ENCODE results near the gene GPAM. TPM values are rescaled to one million over a fixed set of nuclear protein-coding genes. Genes with fewer than 3 reads are reported as not detected.
"Not testable (repeated sequence)": the region's sequence is repeated elsewhere in the genome, so short reads cannot be mapped to it uniquely, and the experiment has no call there.

GPAM gene
- total and polyA plus RNA-seq, 2 experiments from 2014 or later, result 4.9 to 12.5 TPM

DNA sequence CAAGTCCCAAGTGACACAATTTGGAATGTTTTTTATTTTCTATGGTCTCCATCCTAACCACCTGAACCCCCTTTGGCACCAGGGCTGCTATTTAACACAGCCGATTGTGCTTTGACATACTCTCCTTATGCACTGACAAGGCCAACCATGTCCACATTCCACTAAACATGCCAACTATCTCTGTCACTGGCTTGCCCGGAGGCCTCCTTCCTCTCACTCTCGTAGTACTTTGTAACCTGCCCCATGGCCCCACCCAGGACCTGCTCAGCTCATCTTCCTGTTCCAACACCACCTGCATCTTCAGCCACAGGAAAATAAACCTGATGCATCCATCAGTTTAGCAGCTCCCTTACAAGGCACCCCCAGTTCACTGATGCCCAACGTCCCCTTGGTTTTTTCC, 63.1 kb downstream of the GPAM start:
- TF ChIP-seq EZH2 (IDR thresholded peaks at IDR 0.05; ENCODE audit: insufficient read depth, poor library complexity, severe bottlenecking) (no peak), EZH2phosphoT487 (IDR thresholded peaks at IDR 0.05; ENCODE audit: insufficient read depth, low read depth) (no peak)
- H3F3A ChIP-seq (ENCODE audit: insufficient read depth), result no peaks in the 10 kb centered on the region
- no peaks in the 10 kb centered on the region for H4K20me1 ChIP-seq (ENCODE audit: insufficient read depth)
- no peak overlapping the region for H3K9ac ChIP-seq
- no peak overlapping the region for H3K4me3 ChIP-seq
- H3K9me3 ChIP-seq (ENCODE audit: low read depth), result no peaks in the 10 kb centered on the region
- H3K4me1 ChIP-seq (ENCODE audit: insufficient read depth), result no peaks in the 10 kb centered on the region
- in situ Hi-C loops (cut with MboI), result no loop called here
- WGBS, 2 experiments (ENCODE audit: low coverage in 1 of 2, low lambda C conversion rate in 2 of 2, missing lambda C conversion rate in 2 of 2), result 66 to 67% methylated on average over 4 of the region's 4 CpGs
- H3K9me2 ChIP-seq (ENCODE audit: insufficient read depth), result no peaks in the 10 kb centered on the region
- no peaks in the 10 kb centered on the region for H3K79me2 ChIP-seq (ENCODE audit: insufficient read depth)
- no peak overlapping the region for H3K27ac ChIP-seq
- H3K36me3 ChIP-seq (ENCODE audit: low read depth), result no peaks in the 10 kb centered on the region
- peaks cover 6% of the 10 kb centered on the region; the same call in 1 of the 2 replicates for H3K27me3 ChIP-seq (replicated peaks; ENCODE audit: insufficient read depth)
- H3K4me2 ChIP-seq (ENCODE audit: unreplicated experiment), result no peak overlapping the region
- DNase-seq, result no peak
- H2AFZ ChIP-seq, result no peak overlapping the region

DNA sequence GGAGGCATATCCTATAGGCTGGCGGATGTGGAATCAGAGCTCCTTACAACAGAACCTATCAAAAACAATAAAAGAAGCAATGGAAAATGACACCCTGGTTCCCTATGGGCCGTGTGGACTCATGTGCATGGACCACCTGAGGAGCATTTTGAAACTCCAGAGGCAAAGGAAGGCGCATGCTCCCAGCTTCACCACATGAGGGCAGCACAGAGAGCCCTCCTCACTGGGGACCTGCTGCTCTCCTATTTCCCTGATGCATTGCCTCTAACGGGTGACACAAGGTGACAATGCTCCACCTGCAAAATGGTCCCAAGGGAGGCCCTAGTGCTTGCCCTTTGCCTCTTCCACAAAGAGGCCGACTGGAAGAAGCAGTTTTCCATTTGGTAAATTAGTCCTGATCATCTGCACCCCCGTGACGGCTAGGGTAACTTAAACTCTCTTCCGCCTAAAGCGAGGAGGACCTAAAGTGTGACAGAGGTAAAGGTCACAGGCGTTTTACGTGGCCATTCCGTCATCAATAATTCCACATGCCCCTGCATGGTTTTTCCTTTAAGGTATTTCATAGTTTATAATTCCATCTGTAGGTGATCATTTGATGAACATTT, 67.7 kb downstream of the GPAM start:
- no peak overlapping the region for H3K9ac ChIP-seq
- no peaks in the 10 kb centered on the region for H4K20me1 ChIP-seq (ENCODE audit: insufficient read depth)
- H3K36me3 ChIP-seq (ENCODE audit: low read depth), result no peaks in the 10 kb centered on the region
- TF ChIP-seq EZH2phosphoT487 (IDR thresholded peaks at IDR 0.05; ENCODE audit: insufficient read depth, low read depth), result no peak
- no peak for TF ChIP-seq EZH2 (IDR thresholded peaks at IDR 0.05; ENCODE audit: insufficient read depth, poor library complexity, severe bottlenecking)
- no peaks in the 10 kb centered on the region for H3K4me1 ChIP-seq (ENCODE audit: insufficient read depth)
- H3F3A ChIP-seq (ENCODE audit: insufficient read depth), result no peaks in the 10 kb centered on the region
- H3K79me2 ChIP-seq (ENCODE audit: insufficient read depth), result no peaks in the 10 kb centered on the region
- 42 to 46% methylated on average over 12 of the region's 12 CpGs for WGBS, 2 experiments (ENCODE audit: low coverage in 1 of 2, low lambda C conversion rate in 2 of 2, missing lambda C conversion rate in 2 of 2)
- peak; percentile 64 for DNase-seq
- no peaks in the 10 kb centered on the region for H3K9me2 ChIP-seq (ENCODE audit: insufficient read depth)
- in situ Hi-C loops (cut with MboI), result no loop called here
- no peak overlapping the region for H2AFZ ChIP-seq
- no peak overlapping the region for H3K27ac ChIP-seq
- no peak overlapping the region for H3K4me3 ChIP-seq
- peaks cover 6% of the 10 kb centered on the region; the same call in 1 of the 2 replicates for H3K27me3 ChIP-seq (replicated peaks; ENCODE audit: insufficient read depth)
- H3K9me3 ChIP-seq (ENCODE audit: low read depth), result no peaks in the 10 kb centered on the region
- no peak overlapping the region for H3K4me2 ChIP-seq (ENCODE audit: unreplicated experiment)

DNA sequence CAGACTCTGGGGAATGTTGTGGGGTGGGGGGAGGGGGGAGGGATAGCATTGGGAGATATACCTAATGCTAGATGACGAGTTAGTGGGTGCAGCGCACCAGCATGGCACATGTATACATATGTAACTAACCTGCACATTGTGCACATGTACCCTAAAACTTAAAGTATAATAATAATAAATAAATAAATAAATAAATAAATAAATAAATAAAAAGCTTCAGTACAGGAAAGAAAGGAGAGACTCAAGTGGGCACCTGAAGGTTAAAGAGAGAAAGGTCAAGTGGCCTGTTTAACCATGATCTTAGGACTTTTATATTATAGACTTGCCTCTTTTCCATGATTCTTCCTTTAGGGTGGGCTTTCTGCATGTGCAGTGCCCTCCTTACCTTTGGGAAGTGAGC, 73.8 kb downstream of the GPAM start:
- H4K20me1 ChIP-seq (ENCODE audit: insufficient read depth); in situ Hi-C loops (cut with MboI); DNase-seq; H3K79me2 ChIP-seq (ENCODE audit: insufficient read depth); H3F3A ChIP-seq (ENCODE audit: insufficient read depth); H3K4me3 ChIP-seq; H3K27me3 ChIP-seq (replicated peaks; ENCODE audit: insufficient read depth); H3K4me2 ChIP-seq (ENCODE audit: unreplicated experiment); H3K27ac ChIP-seq; H3K9ac ChIP-seq; H3K36me3 ChIP-seq (ENCODE audit: low read depth); H3K4me1 ChIP-seq (ENCODE audit: insufficient read depth); H2AFZ ChIP-seq; H3K9me2 ChIP-seq (ENCODE audit: insufficient read depth); H3K9me3 ChIP-seq (ENCODE audit: low read depth): not testable (repeated sequence)
- WGBS, 2 experiments (ENCODE audit: low coverage in 1 of 2, low lambda C conversion rate in 2 of 2, missing lambda C conversion rate in 2 of 2), result 50% methylated on average over 2 of the region's 2 CpGs; no CpG with 5 or more reads in 1 of the 2 experiments

Other genes starting within 250 kb of the GPAM start
- gene TECTB, start 99.6 kb upstream of the GPAM start, total RNA-seq (2014; rRNA removed; shearing (Covaris generic)), result 0.63 TPM in 1 of 2 replicates, not detected in the other
- 0.21 TPM in 1 of 2 replicates, not detected in the other for gene TECTB, start 99.6 kb upstream of the GPAM start, polyA plus RNA-seq (2016; fragmentation: Nextera tagmentation; extraction: Ambion mirVana)
- 1.8 and 3.2 TPM in 2 replicates for gene ACSL5, start 190.4 kb upstream of the GPAM start, total RNA-seq (2014; rRNA removed; shearing (Covaris generic))
- 1.5 and 1.7 TPM in 2 replicates for gene ACSL5, start 190.4 kb upstream of the GPAM start, polyA plus RNA-seq (2016; fragmentation: Nextera tagmentation; extraction: Ambion mirVana)

All from GM23248 (cell line).